Renal cortex interstitium (tissue), 11 donors: ENCODE data around the gene FAM20B. TPM values are rescaled to one million over a fixed set of nuclear protein-coding genes. Genes with fewer than 3 reads are reported as not detected.
A peak's percentile ranks its signal among the peaks of the same experiment; 100 is the strongest.

Experiments
- DNase-seq, 11 donors: peaks; one replicate each; pipeline ENCODE4 v3.0.0-alpha.2; 2013; ENCODE audit warnings: low read depth in 9 of 11, low spot score in 4 of 11; ENCODE audit errors: extremely low read depth in 1 of 11
- polyA plus RNA-seq, 3 donors: library from polyadenylated mRNA; unstranded; fragments of 120-200 nt; gene quantifications; one replicate each; pipeline ENCODE4 v1.2.1, GENCODE V29; 2013; ENCODE audit not compliant: insufficient read length in 3 of 3

Gene FAM20B
- polyA plus RNA-seq, 3 donors, result 37.5 to 45.2 (median 42.9) TPM

- no peak for DNase-seq
These were observed 82.3 kb downstream of the FAM20B start for GRCh38 chr1:179107706-179108629.

- DNase-seq, result no peak
These were observed 83.0 kb downstream of the FAM20B start for GRCh38 chr1:179108644-179109043.

GRCh38 chr1:179115181-179115580 lies 89.5 kb downstream of the FAM20B start:
- no peak for DNase-seq

- no peak for DNase-seq
These were observed 93.8 kb downstream of the FAM20B start for GRCh38 chr1:179119513-179119912.

- DNase-seq, result no peak
These were observed 95.0 kb downstream of the FAM20B start for GRCh38 chr1:179120736-179121135.

- DNase-seq, result peak in 9 of 11 donors; percentile 18 to 68 (median 31)
These were observed 95.7 kb downstream of the FAM20B start for GRCh38 chr1:179121159-179121938.

GRCh38 chr1:179124873-179125272 lies 99.2 kb downstream of the FAM20B start:
- DNase-seq, result no peak

Other genes starting within 250 kb of the FAM20B start
- 1 to 10 TPM; 4.9 to 6.8 (median 5.0) TPM for gene ANGPTL1, start 154.8 kb upstream of the FAM20B start, polyA plus RNA-seq
- 10 to 100 TPM; 23.1 to 24.5 (median 23.7) TPM for gene TOR3A, start 56.2 kb downstream of the FAM20B start, polyA plus RNA-seq
- 10 to 100 TPM; 10.6 to 12.3 (median 10.9) TPM for gene ABL2, start 203.8 kb downstream of the FAM20B start, polyA plus RNA-seq